Esophagus squamous epithelium (tissue), 5 donors: ENCODE data around the gene AUTS2. TPM values are rescaled to one million over a fixed set of nuclear protein-coding genes. Genes with fewer than 3 reads are reported as not detected.

Source experiments
- DNase-seq: peaks from one replicate; lab custom pipeline; 2025; lab: John Stamatoyannopoulos, UW
- H3K27ac ChIP-seq, 4 donors: fragments of 200-600 bp; sonication (generic); one replicate each; pipeline ENCODE4 v1.5.1; 2016 to 2019; ENCODE audit warnings: mild to moderate bottlenecking in 1 of 4
- H3K27me3 ChIP-seq, 4 donors: fragments of 200-600 bp; sonication (generic); 1 replicate in 3 of 4; 2 replicates in 1 of 4; pipeline versions ENCODE4 v1.5.1 to v1.6.0; 2017 to 2021; ENCODE audit warnings: antibody characterized with exemption in 1 of 4
- H3K36me3 ChIP-seq, 3 donors: fragments of 200-600 bp; sonication (generic); one replicate each; pipeline ENCODE4 v1.5.1; 2016 to 2019
- H3K4me1 ChIP-seq, 3 donors: fragments of 200-600 bp; sonication (generic); one replicate each; pipeline ENCODE4 v1.5.1; 2017 to 2019
- H3K4me3 ChIP-seq, 4 donors: fragments of 200-600 bp; sonication (generic); 1 replicate in 3 of 4; 2 replicates in 1 of 4; pipeline ENCODE4 v1.5.1; 2016 to 2019; ENCODE audit warnings: mild to moderate bottlenecking in 2 of 4, moderate library complexity in 1 of 4
- H3K9me3 ChIP-seq, 3 donors: fragments of 200-600 bp; sonication (generic); one replicate each; pipeline ENCODE4 v1.5.1; 2016 to 2019
- POLR2A ChIP-seq, 4 donors: fragments of 450-650 bp; IDR thresholded peaks; one replicate each; pipeline ENCODE4 v1.6.1; 2017; ENCODE audit warnings: antibody characterized with exemption in 4 of 4, mild to moderate bottlenecking in 4 of 4, moderate library complexity in 3 of 4
- WGBS, 2 donors: methylation state at CpG; one replicate each; pipeline ENCODE4 v1.1.5; 2018; 5-methylcytosine and 5-hydroxymethylcytosine counted together
- intact Hi-C: fragments of 100-400 bp; cut with DNase I; formaldehyde crosslinking; loops from one replicate; pipeline ENCODE4 v1.15.0; 2022
- total RNA-seq, 4 donors: library from RNA; depleted of rRNA; stranded (reverse); fragments of >200 nt; gene quantifications; one replicate each; pipeline ENCODE4 v1.1.0, GENCODE V29; 2016
- TF ChIP-seq, protein P1 (sequence below), 6 experiments: fragments of 450-650 bp in 4 of 6; fragments of 200-600 bp in 2 of 6; sonication (generic) in 2 of 6; IDR thresholded peaks; one replicate each; pipeline ENCODE4 v1.5.1; 2016 to 2019; ENCODE audit warnings: antibody characterized with exemption in 6 of 6, mild to moderate bottlenecking in 4 of 6, moderate library complexity in 4 of 6
- donor health status: DM: yes; HTN: yes; CAD: no.

The AUTS2 gene
- total RNA-seq, 4 donors from 2014 or later: 9.5 to 36.2 (median 23.0) TPM

DNA sequence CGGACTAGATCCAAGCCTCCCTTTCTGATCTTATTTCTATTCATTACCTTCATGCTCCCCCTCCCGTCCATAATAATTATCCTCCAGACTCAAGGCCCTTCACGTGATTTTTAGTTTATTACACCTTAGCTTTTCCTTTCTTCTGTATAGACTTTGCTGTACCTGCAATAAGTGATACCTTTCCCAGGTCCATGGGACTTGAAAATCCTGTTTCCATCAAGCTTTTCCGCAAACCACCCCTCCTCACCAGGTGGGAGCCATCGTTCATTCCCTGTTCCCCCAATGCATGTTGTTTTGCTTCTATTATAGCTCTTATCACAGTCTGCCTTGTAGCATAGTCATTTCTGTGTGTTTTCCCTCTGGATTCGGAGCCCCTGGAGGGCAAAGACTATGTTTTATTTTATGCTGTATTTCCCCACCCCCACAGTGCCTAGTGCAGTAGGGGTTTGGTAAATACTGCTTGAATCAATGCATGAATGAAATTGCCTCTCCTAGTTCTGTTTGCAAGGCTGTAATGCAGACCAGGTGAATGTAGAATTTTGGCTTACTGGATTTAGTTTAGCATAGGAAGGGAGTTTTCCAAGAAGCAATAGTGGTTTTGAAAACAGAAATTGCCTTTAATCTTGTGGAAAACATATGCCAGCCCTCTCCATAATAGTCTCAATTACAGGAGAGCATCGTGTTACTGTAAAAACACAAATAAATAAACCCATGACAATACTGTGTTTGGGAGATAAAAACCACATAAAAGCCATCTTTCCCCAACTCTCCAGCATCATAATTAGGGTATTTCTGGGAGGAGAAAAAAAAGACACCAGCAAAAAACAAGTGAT lies 213.4 kb downstream of the AUTS2 start:
- no peak for TF ChIP-seq POLR2A (IDR thresholded peaks at IDR 0.05)
- TF ChIP-seq, protein P1, sequence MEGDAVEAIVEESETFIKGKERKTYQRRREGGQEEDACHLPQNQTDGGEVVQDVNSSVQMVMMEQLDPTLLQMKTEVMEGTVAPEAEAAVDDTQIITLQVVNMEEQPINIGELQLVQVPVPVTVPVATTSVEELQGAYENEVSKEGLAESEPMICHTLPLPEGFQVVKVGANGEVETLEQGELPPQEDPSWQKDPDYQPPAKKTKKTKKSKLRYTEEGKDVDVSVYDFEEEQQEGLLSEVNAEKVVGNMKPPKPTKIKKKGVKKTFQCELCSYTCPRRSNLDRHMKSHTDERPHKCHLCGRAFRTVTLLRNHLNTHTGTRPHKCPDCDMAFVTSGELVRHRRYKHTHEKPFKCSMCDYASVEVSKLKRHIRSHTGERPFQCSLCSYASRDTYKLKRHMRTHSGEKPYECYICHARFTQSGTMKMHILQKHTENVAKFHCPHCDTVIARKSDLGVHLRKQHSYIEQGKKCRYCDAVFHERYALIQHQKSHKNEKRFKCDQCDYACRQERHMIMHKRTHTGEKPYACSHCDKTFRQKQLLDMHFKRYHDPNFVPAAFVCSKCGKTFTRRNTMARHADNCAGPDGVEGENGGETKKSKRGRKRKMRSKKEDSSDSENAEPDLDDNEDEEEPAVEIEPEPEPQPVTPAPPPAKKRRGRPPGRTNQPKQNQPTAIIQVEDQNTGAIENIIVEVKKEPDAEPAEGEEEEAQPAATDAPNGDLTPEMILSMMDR (IDR thresholded peaks at IDR 0.05): no peak
- WGBS, 2 donors: 86 to 90% methylated on average over 7 of the region's 7 CpGs
- Histone ChIP-seq H3K36me3 (no peaks in the 10 kb centered on the region), H3K27me3 (peaks cover 0 to 17% (median 0%) of the 10 kb centered on the region in 4 donors), H3K27ac (no peak overlapping the region), H3K9me3 (no peaks in the 10 kb centered on the region), H3K4me1 (peaks cover 4 to 22% (median 14%) of the 10 kb centered on the region in 3 donors), H3K4me3 (no peak overlapping the region)
- DNase-seq: no peak
- intact Hi-C loops: no loop called here

DNA sequence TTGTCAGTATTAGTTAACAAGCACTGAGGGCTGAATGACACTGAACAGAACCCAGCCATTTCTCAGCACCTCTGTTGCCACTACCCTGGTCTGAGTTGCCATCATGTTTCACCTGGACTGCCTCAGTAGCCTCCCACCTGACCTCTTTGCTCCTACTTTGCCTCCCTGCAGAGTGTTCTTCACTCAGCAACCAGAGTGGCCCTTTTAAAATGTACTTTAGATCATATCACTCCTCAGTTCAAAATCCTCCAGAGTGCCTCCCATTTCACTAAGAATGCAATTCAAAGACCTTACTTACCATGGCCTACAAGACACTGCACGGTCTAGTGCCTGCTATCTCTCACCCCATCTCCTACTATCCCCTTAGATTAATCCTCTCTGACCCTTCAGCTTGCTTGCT lies 214.5 kb downstream of the AUTS2 start:
- WGBS, 2 donors: 77 to 88% methylated on average over 1 of the region's 1 CpG
- H3K9me3 ChIP-seq: no peaks in the 10 kb centered on the region
- H3K4me1 ChIP-seq: peaks cover 4 to 22% (median 14%) of the 10 kb centered on the region in 3 donors
- peaks cover 0 to 28% (median 0%) of the 10 kb centered on the region in 4 donors for H3K27me3 ChIP-seq
- H3K27ac ChIP-seq: no peak overlapping the region
- DNase-seq: no peak
- intact Hi-C loops: no loop called here
- TF ChIP-seq, protein P1 (IDR thresholded peaks at IDR 0.05): no peak
- no peak for TF ChIP-seq POLR2A (IDR thresholded peaks at IDR 0.05)
- no peak overlapping the region for H3K4me3 ChIP-seq
- no peaks in the 10 kb centered on the region for H3K36me3 ChIP-seq

DNA sequence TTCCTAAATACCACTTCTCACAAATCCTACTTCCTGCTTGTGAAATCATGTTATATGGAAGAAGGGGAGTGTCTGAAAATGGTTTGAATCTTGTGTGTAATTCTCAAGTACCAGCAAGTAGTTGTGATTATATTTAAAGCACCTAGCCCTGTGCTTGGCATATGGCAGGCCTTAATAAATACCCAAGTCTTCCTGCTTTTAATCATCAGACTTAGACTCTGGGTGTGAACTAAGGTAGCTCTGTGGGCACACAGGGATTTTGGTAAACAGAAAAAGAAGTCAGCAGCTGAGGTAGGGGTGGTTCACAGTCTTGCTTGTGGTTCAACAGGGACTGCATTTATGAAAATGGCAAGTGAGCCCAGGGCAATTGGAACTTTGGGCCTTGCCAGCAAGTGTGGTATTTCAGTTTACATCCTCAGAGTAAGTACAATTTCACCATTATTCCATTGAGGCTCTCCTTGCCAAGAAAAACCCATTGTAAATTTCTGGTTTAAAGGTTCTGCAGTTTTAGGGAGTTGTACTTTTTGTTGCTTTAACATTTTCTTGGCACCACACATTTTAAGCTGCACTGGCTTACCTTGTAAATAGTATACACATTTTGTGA lies 215.5 kb downstream of the AUTS2 start:
- peaks cover 4 to 22% (median 14%) of the 10 kb centered on the region in 3 donors for H3K4me1 ChIP-seq
- no peak overlapping the region for H3K27ac ChIP-seq
- TF ChIP-seq, protein P1 (IDR thresholded peaks at IDR 0.05): no peak
- TF ChIP-seq POLR2A (IDR thresholded peaks at IDR 0.05): no peak
- no peak for DNase-seq
- H3K4me3 ChIP-seq: no peak overlapping the region
- no peaks in the 10 kb centered on the region for H3K36me3 ChIP-seq
- intact Hi-C loops: no loop called here
- no peaks in the 10 kb centered on the region for H3K9me3 ChIP-seq
- H3K27me3 ChIP-seq: peaks cover 0 to 31% (median 0%) of the 10 kb centered on the region in 4 donors

DNA sequence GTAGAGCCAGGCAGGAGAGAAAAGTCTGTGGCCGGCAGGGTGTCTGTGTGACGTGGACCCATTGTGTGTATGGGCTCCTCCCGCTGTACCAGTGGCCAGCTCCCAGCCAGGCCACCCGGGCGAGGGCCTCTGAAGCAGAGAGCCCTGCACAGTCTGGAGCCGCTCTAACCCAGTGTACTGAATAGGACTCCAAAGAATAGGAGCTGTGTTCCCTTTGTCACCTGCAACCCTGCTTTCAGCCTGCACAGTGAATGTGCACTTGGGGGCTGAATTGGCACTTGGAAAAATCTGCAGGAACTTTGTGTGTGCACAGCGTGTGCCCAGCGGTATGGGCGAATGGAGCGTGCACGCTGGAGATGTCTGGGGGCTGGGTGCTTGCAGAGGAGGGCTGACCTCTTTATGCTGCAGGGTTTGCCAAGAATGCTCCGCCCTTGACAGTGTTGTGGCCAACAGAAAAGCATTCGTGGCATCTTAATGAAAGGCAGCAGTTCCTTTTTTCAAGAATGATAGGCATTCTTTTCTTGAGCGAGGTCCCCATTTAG lies 216.2 kb downstream of the AUTS2 start:
- peaks cover 4 to 22% (median 14%) of the 10 kb centered on the region in 3 donors for H3K4me1 ChIP-seq
- TF ChIP-seq POLR2A (IDR thresholded peaks at IDR 0.05): no peak
- TF ChIP-seq, protein P1 (IDR thresholded peaks at IDR 0.05): no peak

DNA sequence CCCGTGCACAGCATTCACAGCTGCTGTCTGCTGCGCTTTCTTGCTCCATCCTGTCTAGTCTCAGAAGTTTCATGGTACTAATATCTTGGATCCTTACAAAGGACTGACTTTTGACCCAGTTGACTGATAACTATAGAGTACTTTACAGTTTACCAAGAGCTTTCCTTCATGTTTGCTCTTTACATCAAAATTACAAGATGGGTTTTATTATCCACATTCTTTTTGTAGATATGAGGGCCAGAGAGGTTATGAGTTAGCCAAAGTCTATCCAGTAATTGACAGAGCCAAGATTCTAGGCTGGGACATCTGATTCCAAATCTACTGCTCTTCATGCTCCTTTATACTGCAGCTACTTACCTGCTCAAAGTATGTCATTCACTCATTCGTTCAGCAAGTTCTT lies 218.2 kb downstream of the AUTS2 start:
- Histone ChIP-seq H3K4me1 (peaks cover 4 to 22% (median 14%) of the 10 kb centered on the region in 3 donors), H3K36me3 (no peaks in the 10 kb centered on the region), H3K27ac (no peak overlapping the region), H3K9me3 (no peaks in the 10 kb centered on the region), H3K27me3 (peaks cover 0 to 57% (median 0%) of the 10 kb centered on the region in 4 donors), H3K4me3 (no peak overlapping the region)
- no peak for DNase-seq
- intact Hi-C loops: no loop called here
- TF ChIP-seq POLR2A (IDR thresholded peaks at IDR 0.05): no peak
- TF ChIP-seq, protein P1 (IDR thresholded peaks at IDR 0.05): no peak
- WGBS, 2 donors: 91 to 94% methylated on average over 3 of the region's 3 CpGs

More for the DNA sequence above, 216.2 kb downstream of the AUTS2 start:
- Histone ChIP-seq H3K27ac (no peak overlapping the region), H3K27me3 (peaks cover 0 to 39% (median 0%) of the 10 kb centered on the region in 4 donors), H3K36me3 (no peaks in the 10 kb centered on the region), H3K4me3 (no peak overlapping the region), H3K9me3 (no peaks in the 10 kb centered on the region)
- intact Hi-C loops: no loop called here
- no peak for DNase-seq
- 65 to 66% methylated on average over 5 of the region's 14 CpGs for WGBS, 2 donors
